Measurements from ENCODE around the gene PTK6.
"Not testable (repeated sequence)": the region's sequence is repeated elsewhere in the genome, so short reads cannot be mapped to it uniquely, and the experiment has no call there.

Gene PTK6

GRCh38 chr20:63536997-63537524 is at the start of gene PTK6:
Gene PTK6 (minus strand): TSS chr20:63537376. CDS start chr20:63537314, 62 bp downstream.
- DNase-seq (ENCODE audit: low read depth in 2 of 2): no peak

- no peak for DNase-seq (ENCODE audit: low read depth in 2 of 2)
These were observed 49.6 kb upstream of the PTK6 start for GRCh38 chr20:63586797-63587196.

- no peak for DNase-seq (ENCODE audit: low read depth in 2 of 2)
These were observed 48.7 kb upstream of the PTK6 start for GRCh38 chr20:63585616-63586565.

GRCh38 chr20:63582382-63583063 is 45.3 kb upstream of the PTK6 start:
- DNase-seq (ENCODE audit: low read depth in 2 of 2): no peak

- peak; percentile 33 to 59 for DNase-seq (ENCODE audit: low read depth in 2 of 2)
These were observed 43.8 kb upstream of the PTK6 start for GRCh38 chr20:63580796-63581461.

GRCh38 chr20:63579017-63579694 is 42.0 kb upstream of the PTK6 start:
- DNase-seq (ENCODE audit: low read depth in 2 of 2): no peak

- DNase-seq (ENCODE audit: low read depth in 2 of 2): no peak
These were observed 41.2 kb upstream of the PTK6 start for GRCh38 chr20:63578224-63579016.

- DNase-seq (ENCODE audit: low read depth in 2 of 2): no peak
These were observed 40.2 kb upstream of the PTK6 start for GRCh38 chr20:63577317-63577894.

- DNase-seq (ENCODE audit: low read depth in 2 of 2): no peak
These were observed 39.1 kb upstream of the PTK6 start for GRCh38 chr20:63576311-63576710.

- DNase-seq (ENCODE audit: low read depth in 2 of 2): no peak
These were observed 37.9 kb upstream of the PTK6 start for GRCh38 chr20:63574829-63575743.

GRCh38 chr20:63574156-63574828 is 37.1 kb upstream of the PTK6 start, which contains the start of gene HELZ2:
Gene HELZ2 (minus strand): TSS chr20:63574239. CDS start chr20:63572385, 1,854 bp downstream.
- DNase-seq (ENCODE audit: low read depth in 2 of 2): peak; percentile 51 to 55

GRCh38 chr20:63573647-63574131 is 36.5 kb upstream of the PTK6 start:
- DNase-seq (ENCODE audit: low read depth in 2 of 2): no peak

- no peak for DNase-seq (ENCODE audit: low read depth in 2 of 2)
These were observed 35.8 kb upstream of the PTK6 start for GRCh38 chr20:63572788-63573646.

GRCh38 chr20:63572071-63572787 is 35.1 kb upstream of the PTK6 start:
- DNase-seq (ENCODE audit: low read depth in 2 of 2): no peak

- not testable (repeated sequence) for DNase-seq (ENCODE audit: low read depth in 2 of 2)
These were observed 33.9 kb upstream of the PTK6 start for GRCh38 chr20:63571087-63571478.

GRCh38 chr20:63570281-63571086 is 33.3 kb upstream of the PTK6 start:
- DNase-seq (ENCODE audit: low read depth in 2 of 2): no peak
